Fibroblast of the aortic adventitia (primary cell): Measurements from ENCODE around the gene LARP1. TPM values are rescaled to one million over a fixed set of nuclear protein-coding genes. Genes with fewer than 3 reads are reported as not detected.
"Not testable (repeated sequence)": the region's sequence is repeated elsewhere in the genome, so short reads cannot be mapped to it uniquely, and the experiment has no call there.

Source experiments
- DNase-seq: peaks from one replicate; pipeline ENCODE4 v3.0.0-alpha.2; 2010; ENCODE audit warnings: low read depth
- H3K4me3 ChIP-seq: 2 replicates; pipeline ENCODE4 v1.5.1; 2011; ENCODE audit warnings: low read depth, mild to moderate bottlenecking, control low read depth, low read length, moderate library complexity
- total RNA-seq: library from RNA; depleted of rRNA; stranded (reverse); fragments of >200 nt; gene quantifications from 2 replicates; pipeline ENCODE4 v1.2.3, GENCODE V29; 2012; ENCODE audit warnings: low replicate concordance
- TF ChIP-seq, protein P1 (sequence below): IDR thresholded peaks from 2 replicates; pipeline ENCODE4 v1.5.1; 2011; ENCODE audit warnings: mild to moderate bottlenecking, low read length, control low read depth, inconsistent platforms; ENCODE audit not compliant: insufficient read depth

Gene LARP1
- total RNA-seq, 1 donor = 114 TPM

DNA sequence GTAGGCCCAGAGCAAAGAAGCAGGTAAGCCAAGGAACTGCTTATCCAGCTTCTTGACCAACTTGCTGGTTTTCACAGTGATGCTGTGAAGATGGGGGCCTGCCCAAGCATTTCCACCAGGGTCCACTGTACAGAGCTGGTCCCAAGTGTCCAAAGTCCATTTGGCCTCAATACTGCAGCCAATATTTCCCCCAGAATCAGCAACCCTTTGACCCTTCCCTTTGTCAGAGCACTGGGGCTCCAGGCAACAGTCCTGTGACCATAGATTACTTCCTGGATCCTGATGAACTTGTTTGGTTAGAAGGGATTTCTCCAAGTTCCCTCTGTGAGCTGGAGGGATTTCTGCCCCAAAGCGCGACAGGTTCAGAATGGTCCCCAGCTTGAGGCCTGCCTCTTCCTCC is 68.9 kb downstream of the LARP1 start:
- TF ChIP-seq, protein P1, sequence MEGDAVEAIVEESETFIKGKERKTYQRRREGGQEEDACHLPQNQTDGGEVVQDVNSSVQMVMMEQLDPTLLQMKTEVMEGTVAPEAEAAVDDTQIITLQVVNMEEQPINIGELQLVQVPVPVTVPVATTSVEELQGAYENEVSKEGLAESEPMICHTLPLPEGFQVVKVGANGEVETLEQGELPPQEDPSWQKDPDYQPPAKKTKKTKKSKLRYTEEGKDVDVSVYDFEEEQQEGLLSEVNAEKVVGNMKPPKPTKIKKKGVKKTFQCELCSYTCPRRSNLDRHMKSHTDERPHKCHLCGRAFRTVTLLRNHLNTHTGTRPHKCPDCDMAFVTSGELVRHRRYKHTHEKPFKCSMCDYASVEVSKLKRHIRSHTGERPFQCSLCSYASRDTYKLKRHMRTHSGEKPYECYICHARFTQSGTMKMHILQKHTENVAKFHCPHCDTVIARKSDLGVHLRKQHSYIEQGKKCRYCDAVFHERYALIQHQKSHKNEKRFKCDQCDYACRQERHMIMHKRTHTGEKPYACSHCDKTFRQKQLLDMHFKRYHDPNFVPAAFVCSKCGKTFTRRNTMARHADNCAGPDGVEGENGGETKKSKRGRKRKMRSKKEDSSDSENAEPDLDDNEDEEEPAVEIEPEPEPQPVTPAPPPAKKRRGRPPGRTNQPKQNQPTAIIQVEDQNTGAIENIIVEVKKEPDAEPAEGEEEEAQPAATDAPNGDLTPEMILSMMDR = no peak
- H3K4me3 ChIP-seq = no peak overlapping the region
- DNase-seq = no peak

DNA sequence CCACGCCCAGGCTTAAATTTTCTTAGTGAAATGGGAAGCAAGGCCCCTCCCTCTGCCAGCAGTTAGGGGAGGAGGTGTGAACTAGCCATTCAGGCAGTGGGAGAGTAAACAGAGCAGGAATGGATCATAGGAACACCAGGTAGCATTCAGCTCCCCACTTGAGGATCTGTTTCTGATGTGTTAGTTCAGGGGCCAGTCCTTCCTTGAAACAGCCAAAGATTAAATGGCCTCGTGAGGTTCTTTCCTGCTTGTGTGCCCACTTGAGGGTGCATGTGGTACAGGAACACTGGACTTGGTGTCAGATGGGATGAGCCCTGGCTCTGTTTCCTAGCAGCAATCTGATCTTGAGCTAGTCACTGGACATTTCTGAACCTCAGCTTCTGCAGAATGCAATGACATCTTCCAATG is 74.0 kb downstream of the LARP1 start:
- no peak overlapping the region for H3K4me3 ChIP-seq
- TF ChIP-seq, protein P1 = no peak
- DNase-seq = no peak

DNA sequence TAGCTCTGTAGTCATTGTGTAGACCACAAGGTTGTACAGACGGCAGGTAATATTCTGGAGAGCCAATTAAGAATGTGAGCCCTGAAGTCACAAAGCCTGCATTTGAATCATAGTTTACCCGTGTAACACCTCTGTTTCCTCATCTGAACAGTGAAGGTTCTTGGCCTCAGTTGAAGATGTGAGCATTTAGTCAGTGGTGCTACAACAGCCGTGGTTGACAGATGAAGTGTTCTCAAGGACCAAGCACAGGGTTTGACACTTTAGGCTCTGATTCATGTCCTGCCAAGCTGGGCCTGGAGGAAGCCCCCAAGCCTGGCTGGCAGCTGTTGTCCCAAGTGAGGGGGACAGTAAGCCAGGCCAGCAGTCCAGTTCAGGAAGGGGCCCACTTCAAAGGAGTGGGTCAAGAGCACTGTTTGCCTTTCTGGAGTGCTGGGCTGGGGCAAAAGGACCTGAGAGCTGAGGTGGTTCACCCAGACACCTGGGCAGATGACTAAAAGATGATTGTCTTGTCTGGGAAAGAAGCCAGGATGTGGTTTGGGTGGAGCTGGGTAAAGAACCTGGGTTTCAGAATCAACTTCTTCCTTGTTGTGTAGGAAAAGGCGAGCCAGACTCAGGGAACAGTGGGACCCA is 74.5 kb downstream of the LARP1 start:
- TF ChIP-seq, protein P1 = no peak
- DNase-seq = no peak
- no peak overlapping the region for H3K4me3 ChIP-seq

DNA sequence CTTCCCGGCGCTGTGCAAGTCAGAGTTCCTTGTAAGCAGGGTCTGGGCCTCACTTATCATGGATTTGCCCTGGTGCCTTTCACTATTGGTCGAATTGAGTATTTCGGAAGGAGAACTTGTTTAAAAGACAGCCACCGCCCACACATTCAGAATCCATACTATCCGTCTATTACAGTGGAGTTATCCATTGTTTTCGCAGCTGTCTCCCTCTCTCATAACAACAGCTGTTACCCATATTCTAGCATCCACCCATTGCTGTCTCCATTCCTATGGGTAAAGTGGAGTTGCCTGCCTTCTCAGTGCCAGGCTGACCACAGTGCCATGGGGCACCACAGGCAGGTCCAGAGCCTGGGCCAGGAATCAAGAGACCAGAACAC is 75.0 kb downstream of the LARP1 start:
- no peak for DNase-seq
- no peak overlapping the region for H3K4me3 ChIP-seq
- TF ChIP-seq, protein P1 = no peak

DNA sequence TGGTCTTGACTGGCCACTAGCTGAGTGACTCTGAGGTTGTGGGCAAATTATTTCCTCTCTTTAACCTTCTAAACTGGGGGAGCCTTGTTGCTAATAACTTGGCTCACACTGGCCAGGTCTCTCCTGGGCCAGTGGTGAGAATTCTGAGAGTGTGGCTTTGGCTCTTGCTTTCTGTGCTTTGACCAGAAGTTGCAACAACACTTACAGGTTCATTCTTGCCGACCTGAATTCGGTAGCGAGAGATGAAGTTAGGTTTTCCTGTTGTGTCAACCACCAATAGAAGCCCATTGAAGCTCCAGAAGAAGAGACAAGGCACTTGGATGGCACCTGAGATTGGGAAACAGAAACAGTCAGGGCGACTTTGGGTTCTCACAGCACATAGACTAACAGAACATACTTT is 75.4 kb downstream of the LARP1 start:
- DNase-seq = no peak
- TF ChIP-seq, protein P1 = no peak
- no peak overlapping the region for H3K4me3 ChIP-seq

DNA sequence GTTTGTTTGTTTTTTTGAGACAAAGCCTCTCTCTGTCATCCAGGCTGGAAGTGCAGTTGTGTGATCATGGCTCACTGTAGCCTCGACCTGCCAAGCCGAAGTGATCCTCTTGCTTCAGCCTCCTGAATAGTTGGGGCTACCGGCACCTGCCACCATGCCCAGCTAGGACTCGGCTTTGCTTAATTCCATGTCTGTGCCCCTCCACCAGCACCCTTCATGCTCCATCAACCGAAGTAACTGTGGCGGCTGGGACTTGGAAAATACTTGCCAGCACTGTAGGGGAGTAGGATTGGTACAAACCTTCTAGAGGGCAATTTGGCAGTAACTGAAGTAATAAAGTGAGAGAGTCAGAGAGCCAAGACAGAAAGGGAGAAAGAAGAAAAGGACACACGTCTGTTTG is 76.3 kb downstream of the LARP1 start:
- no peak overlapping the region for H3K4me3 ChIP-seq
- TF ChIP-seq, protein P1 = no peak
- DNase-seq = no peak

DNA sequence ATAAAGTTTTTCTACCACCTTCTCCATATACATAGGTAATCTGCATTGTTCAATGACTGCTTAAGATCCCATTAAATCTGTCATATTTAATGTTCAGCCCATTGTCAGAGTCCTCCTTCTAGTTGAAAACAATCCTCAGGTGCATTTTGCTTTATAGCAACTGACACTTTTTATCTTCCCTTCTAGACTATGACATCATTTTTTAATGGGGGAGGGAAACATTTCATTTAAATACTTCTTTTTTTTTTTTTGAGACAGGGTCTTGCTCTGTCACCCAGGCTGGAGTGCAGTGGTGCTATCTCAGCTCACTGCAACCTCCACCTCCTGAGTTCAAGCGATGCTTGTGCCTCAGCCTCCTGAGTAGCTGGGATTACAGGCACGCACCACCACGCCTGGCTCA is 77.6 kb downstream of the LARP1 start:
- not testable (repeated sequence) for DNase-seq, H3K4me3 ChIP-seq
